Measurements from ENCODE around the gene DDX55.

GRCh38 chr12:123580772-123581171, 21.1 kb upstream of the DDX55 start:
- TF ChIP-seq, protein P1, sequence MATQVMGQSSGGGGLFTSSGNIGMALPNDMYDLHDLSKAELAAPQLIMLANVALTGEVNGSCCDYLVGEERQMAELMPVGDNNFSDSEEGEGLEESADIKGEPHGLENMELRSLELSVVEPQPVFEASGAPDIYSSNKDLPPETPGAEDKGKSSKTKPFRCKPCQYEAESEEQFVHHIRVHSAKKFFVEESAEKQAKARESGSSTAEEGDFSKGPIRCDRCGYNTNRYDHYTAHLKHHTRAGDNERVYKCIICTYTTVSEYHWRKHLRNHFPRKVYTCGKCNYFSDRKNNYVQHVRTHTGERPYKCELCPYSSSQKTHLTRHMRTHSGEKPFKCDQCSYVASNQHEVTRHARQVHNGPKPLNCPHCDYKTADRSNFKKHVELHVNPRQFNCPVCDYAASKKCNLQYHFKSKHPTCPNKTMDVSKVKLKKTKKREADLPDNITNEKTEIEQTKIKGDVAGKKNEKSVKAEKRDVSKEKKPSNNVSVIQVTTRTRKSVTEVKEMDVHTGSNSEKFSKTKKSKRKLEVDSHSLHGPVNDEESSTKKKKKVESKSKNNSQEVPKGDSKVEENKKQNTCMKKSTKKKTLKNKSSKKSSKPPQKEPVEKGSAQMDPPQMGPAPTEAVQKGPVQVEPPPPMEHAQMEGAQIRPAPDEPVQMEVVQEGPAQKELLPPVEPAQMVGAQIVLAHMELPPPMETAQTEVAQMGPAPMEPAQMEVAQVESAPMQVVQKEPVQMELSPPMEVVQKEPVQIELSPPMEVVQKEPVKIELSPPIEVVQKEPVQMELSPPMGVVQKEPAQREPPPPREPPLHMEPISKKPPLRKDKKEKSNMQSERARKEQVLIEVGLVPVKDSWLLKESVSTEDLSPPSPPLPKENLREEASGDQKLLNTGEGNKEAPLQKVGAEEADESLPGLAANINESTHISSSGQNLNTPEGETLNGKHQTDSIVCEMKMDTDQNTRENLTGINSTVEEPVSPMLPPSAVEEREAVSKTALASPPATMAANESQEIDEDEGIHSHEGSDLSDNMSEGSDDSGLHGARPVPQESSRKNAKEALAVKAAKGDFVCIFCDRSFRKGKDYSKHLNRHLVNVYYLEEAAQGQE (IDR thresholded peaks at IDR 0.05; ENCODE audit: insufficient read depth in 1 of 2, low read depth in 2 of 2, low read length in 2 of 2): no peak
- TF ChIP-seq POLR2AphosphoS5 (IDR thresholded peaks at IDR 0.05; ENCODE audit: low read depth, low read length): no peak
- TF ChIP-seq SIN3A (IDR thresholded peaks at IDR 0.05; ENCODE audit: borderline replicate concordance, insufficient read depth, low read length): no peak
- TF ChIP-seq TAF1 (IDR thresholded peaks at IDR 0.05; ENCODE audit: borderline replicate concordance, insufficient read depth, low read length): no peak
